ENCODE results near the gene EPB41L4B.

The EPB41L4B gene

GRCh38 chr9:109166771-109167601 lies 153.9 kb downstream of the EPB41L4B start, which contains the start of gene FRRS1L:
FRRS1L (minus strand) TSS chr9:109167249; CDS start chr9:109167138, 111 bp downstream.
- DNase-seq (ENCODE audit: low spot score) (no peak), FAIRE-seq (no peak)

- DNase-seq (ENCODE audit: low spot score), result no peak
These were observed 154.6 kb downstream of the EPB41L4B start for GRCh38 chr9:109166171-109166770.

GRCh38 chr9:109164042-109164441 lies 156.8 kb downstream of the EPB41L4B start:
- FAIRE-seq (no peak), DNase-seq (ENCODE audit: low spot score) (no peak)

More at GRCh38 chr9:109166171-109166770, 154.6 kb downstream of the EPB41L4B start:
- no peak for FAIRE-seq

- no peak for DNase-seq (ENCODE audit: low spot score)
- no peak for FAIRE-seq
These were observed 157.7 kb downstream of the EPB41L4B start for GRCh38 chr9:109163194-109163593.

- DNase-seq (ENCODE audit: low spot score) (no peak), FAIRE-seq (no peak)
These were observed 158.2 kb downstream of the EPB41L4B start for GRCh38 chr9:109162677-109163076.

- DNase-seq (ENCODE audit: low spot score) (no peak), FAIRE-seq (no peak)
These were observed 159.4 kb downstream of the EPB41L4B start for GRCh38 chr9:109161471-109161870.

GRCh38 chr9:109159583-109159982 lies 161.3 kb downstream of the EPB41L4B start:
- DNase-seq (ENCODE audit: low spot score), result no peak
- FAIRE-seq, result no peak

- DNase-seq (ENCODE audit: low spot score), result no peak
- FAIRE-seq, result no peak
These were observed 162.2 kb downstream of the EPB41L4B start for GRCh38 chr9:109158651-109159050.

GRCh38 chr9:109156708-109157107 lies 164.2 kb downstream of the EPB41L4B start:
- FAIRE-seq (no peak), DNase-seq (ENCODE audit: low spot score) (no peak)

GRCh38 chr9:109150925-109151545 lies 169.8 kb downstream of the EPB41L4B start:
- DNase-seq (ENCODE audit: low spot score), result no peak
- FAIRE-seq, result no peak

GRCh38 chr9:109149722-109150121 lies 171.1 kb downstream of the EPB41L4B start:
- no peak for DNase-seq (ENCODE audit: low spot score)
- FAIRE-seq, result no peak

- no peak for DNase-seq (ENCODE audit: low spot score)
- no peak for FAIRE-seq
These were observed 171.8 kb downstream of the EPB41L4B start for GRCh38 chr9:109149089-109149488.

- no peak for DNase-seq (ENCODE audit: low spot score)
- no peak for FAIRE-seq
These were observed 175.8 kb downstream of the EPB41L4B start for GRCh38 chr9:109145051-109145450.

GRCh38 chr9:109143881-109144562 lies 176.8 kb downstream of the EPB41L4B start:
- FAIRE-seq (peak; percentile 21), DNase-seq (ENCODE audit: low spot score) (peak; percentile 50)

- no peak for DNase-seq (ENCODE audit: low spot score)
- no peak for FAIRE-seq
These were observed 179.5 kb downstream of the EPB41L4B start for GRCh38 chr9:109141375-109141774.

- DNase-seq (ENCODE audit: low spot score) (no peak), FAIRE-seq (no peak)
These were observed 181.0 kb downstream of the EPB41L4B start for GRCh38 chr9:109139851-109140250.

- FAIRE-seq (no peak), DNase-seq (ENCODE audit: low spot score) (no peak)
These were observed 182.4 kb downstream of the EPB41L4B start for GRCh38 chr9:109138421-109138820.

GRCh38 chr9:109134167-109134578 lies 186.7 kb downstream of the EPB41L4B start:
- DNase-seq (ENCODE audit: low spot score) (no peak), FAIRE-seq (no peak)

GRCh38 chr9:109133533-109133932 lies 187.3 kb downstream of the EPB41L4B start:
- DNase-seq (ENCODE audit: low spot score), result no peak
- no peak for FAIRE-seq

- FAIRE-seq (no peak), DNase-seq (ENCODE audit: low spot score) (no peak)
These were observed 188.3 kb downstream of the EPB41L4B start for GRCh38 chr9:109132567-109133021.

- FAIRE-seq (no peak), DNase-seq (ENCODE audit: low spot score) (no peak)
These were observed 191.2 kb downstream of the EPB41L4B start for GRCh38 chr9:109129470-109130197.

Data from RCC 7860 (cell line).